NT2/D1 (cell line): ENCODE data around the gene RPTOR.

Experiments used
- DNase-seq: peaks from one replicate; pipeline ENCODE4 v3.0.0-alpha.2; 2011; ENCODE audit warnings: low read depth, low spot score
- H3K27me3 ChIP-seq: 2 replicates; pipeline ENCODE4 v1.6.0; 2011; ENCODE audit warnings: mild to moderate bottlenecking; ENCODE audit not compliant: insufficient read length, insufficient read depth
- H3K36me3 ChIP-seq: 2 replicates; pipeline ENCODE4 v1.6.1; 2011; ENCODE audit warnings: mild to moderate bottlenecking, low read length, mixed read lengths; ENCODE audit not compliant: insufficient read depth, insufficient read length
- H3K4me1 ChIP-seq: 2 replicates; pipeline ENCODE4 v1.5.1; 2011; ENCODE audit not compliant: insufficient read depth, insufficient read length
- H3K4me3 ChIP-seq: 2 replicates; pipeline ENCODE4 v1.5.1; 2011; ENCODE audit warnings: low read depth; ENCODE audit not compliant: insufficient read length
- H3K9ac ChIP-seq: 2 replicates; pipeline ENCODE4 v1.6.0; 2011; ENCODE audit warnings: low read depth; ENCODE audit not compliant: insufficient read length
- H3K9me3 ChIP-seq: 2 replicates; pipeline ENCODE4 v1.5.1; 2011; ENCODE audit warnings: mild to moderate bottlenecking, low read length; ENCODE audit not compliant: insufficient read depth
- SUZ12 ChIP-seq: IDR thresholded peaks from 2 replicates; pipeline ENCODE4 v1.6.1; 2011; ENCODE audit not compliant: insufficient read length, insufficient read depth; ENCODE audit errors: extremely low read depth
- YY1 ChIP-seq: IDR thresholded peaks from 2 replicates; pipeline ENCODE4 v1.6.1; 2011; ENCODE audit not compliant: insufficient read length, insufficient read depth
- ZNF274 ChIP-seq: IDR thresholded peaks from 2 replicates; pipeline ENCODE4 v1.6.1; 2011; ENCODE audit warnings: mild to moderate bottlenecking, low read depth, low read length

RPTOR gene

DNA sequence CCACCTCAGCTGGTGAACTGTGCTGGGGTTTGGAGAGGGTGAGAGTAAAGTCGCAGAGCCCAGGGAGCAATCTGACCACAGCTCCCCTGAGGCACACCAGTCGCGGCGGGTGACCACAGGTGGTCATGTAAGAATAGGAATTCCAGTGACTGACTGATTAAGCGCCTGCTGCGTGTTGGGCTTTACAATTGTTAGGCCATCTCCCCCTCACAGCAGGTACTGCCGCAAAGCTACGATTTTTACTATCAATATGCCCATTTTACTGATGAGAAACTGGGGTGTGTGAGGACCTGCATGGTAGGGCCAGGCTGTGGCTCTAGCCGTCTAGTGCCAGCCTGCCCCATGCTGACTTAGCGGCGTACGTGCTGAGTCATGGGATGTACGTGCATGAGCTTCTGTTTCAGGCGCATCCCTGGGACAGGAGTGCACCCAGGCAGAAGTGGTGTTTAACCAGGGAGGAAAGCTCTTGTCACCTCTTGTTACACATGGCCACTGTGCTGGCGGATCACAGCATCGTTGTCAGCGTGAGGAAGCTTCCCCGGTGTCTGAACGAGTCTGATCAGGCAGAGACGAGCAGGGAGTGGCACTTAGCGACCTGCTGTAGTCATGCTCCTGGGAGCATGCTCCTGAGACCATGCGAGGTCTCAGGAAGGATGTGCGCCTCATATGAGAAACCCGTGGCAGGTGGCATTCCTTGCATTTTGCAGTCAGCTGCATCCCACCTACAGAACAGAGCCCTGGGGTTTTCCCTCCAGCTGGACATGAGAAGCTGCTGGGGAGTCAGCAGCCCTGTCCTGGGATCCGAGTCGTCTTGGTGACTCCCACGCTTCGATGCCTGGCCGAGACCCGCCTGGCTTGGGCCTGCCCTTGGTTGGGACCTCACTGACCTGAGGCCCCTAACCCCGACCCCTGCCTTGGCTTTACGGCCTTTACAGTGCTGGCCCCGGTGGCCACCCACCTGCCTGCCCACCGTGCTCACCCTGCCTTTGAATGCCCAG is 283.3 kb downstream of the RPTOR start:
- DNase-seq = no peak
- peak overlapping the region; percentile 25 for H3K9ac ChIP-seq
- no peak overlapping the region for H3K4me3 ChIP-seq

DNA sequence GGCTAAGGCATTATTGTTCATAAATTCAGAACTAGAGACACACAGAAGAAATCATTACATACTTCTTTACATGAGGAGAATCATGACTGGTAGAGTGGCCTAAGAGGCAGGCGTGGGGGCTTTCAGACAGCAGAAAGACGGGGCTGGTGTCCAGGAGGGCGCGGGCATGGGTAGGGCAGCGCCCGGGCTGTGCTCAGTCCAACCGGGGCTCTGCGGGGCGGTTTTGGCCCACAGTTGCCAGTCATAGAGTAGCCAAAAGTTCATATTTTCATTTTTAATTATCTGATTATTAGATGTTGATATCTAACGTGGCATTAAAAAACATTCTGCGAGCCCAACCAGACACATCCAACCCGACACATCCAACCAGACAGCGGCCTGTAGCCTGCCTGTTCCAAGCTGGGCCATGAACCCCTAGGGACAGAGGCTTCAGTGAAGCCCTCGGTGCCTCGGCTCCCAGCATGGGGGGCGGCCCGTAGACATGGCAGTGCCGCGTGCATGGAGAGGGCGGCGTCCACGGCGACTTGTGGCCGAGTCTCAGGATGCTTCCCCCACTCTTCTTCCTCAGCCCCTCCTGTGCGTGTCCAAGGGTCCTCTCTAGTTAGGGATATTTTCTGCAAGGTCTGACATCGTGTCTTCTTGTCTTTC is 284.7 kb downstream of the RPTOR start:
- no peak for TF ChIP-seq YY1
- TF ChIP-seq ZNF274 = no peak
- no peak for TF ChIP-seq SUZ12

More for the DNA sequence above, 283.3 kb downstream of the RPTOR start:
- TF ChIP-seq SUZ12 (no peak), ZNF274 (no peak), YY1 (no peak)
- H3K4me1 ChIP-seq = peaks cover 24% of the 10 kb centered on the region
- peaks cover 25% of the 10 kb centered on the region for H3K36me3 ChIP-seq
- no peaks in the 10 kb centered on the region for H3K9me3 ChIP-seq
- peaks cover 35% of the 10 kb centered on the region for H3K27me3 ChIP-seq

DNA sequence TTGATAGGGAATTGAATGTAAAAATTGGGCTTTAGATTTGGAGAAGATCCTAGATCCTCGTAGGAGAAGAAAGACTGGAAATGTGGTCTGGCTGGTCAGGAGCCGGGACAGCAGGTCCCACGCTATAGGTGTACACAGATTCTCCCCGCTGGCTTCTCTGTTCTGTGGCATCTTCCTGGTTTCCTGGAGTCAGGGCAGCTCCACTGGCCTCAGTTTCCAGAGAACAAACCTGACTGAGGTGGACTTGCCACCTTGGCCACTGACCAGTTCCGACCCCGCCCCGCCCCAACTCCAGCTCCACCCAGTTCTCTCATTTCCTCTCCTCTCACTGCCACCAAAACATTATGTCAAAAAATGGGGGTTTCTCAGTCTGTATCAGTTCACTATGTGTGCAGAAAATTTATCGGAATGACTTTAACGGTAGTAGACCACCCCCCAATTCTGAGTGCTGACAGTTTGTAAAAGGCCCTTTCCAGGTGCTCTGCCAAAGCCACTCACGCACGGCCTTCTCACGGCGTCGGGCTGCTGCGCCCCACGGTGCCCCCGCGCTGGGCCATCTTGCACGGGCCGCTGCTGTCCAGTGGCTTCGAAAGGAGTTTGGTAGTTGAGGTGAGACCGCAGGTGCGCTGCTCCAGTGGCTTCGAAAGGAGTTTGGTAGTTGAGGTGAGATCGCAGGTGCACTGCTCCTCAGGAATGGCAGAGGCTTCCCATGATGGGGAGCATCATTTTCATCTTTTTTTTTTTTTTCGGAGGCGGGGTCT is 285.6 kb downstream of the RPTOR start:
- H3K4me3 ChIP-seq = no peak overlapping the region
- no peaks in the 10 kb centered on the region for H3K9me3 ChIP-seq
- H3K36me3 ChIP-seq = peaks cover 13% of the 10 kb centered on the region
- TF ChIP-seq YY1 (no peak), SUZ12 (no peak), ZNF274 (no peak)
- H3K27me3 ChIP-seq = peaks cover 35% of the 10 kb centered on the region
- no peak for DNase-seq
- peaks cover 25% of the 10 kb centered on the region for H3K4me1 ChIP-seq
- no peak overlapping the region for H3K9ac ChIP-seq

More for the DNA sequence above, 284.7 kb downstream of the RPTOR start:
- peaks cover 35% of the 10 kb centered on the region for H3K27me3 ChIP-seq
- no peak overlapping the region for H3K9ac ChIP-seq
- peaks cover 17% of the 10 kb centered on the region for H3K36me3 ChIP-seq
- H3K9me3 ChIP-seq = no peaks in the 10 kb centered on the region
- H3K4me3 ChIP-seq = no peak overlapping the region
- H3K4me1 ChIP-seq = peaks cover 24% of the 10 kb centered on the region
- no peak for DNase-seq

DNA sequence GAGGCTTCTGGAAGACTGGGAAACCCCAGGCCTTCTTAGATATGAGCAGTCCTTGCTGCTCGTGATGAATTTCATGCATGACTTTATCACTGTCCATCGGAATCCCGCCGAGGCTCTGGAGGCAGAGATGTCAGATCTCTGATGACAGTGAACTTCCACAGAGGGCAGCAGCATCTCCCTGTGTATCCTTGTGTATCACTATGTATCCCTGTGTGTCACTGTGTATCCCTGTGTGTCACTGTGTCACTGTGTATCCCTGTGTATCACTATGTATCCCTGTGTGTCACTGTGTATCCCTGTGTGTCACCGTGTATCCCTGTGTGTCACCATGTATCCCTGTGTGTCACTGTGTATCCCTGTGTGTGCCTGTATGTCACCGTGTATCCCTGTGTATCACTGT is 286.9 kb downstream of the RPTOR start:
- Histone ChIP-seq H3K36me3 (peaks cover 2% of the 10 kb centered on the region), H3K27me3 (peaks cover 24% of the 10 kb centered on the region), H3K4me1 (peaks cover 29% of the 10 kb centered on the region), H3K4me3 (no peak overlapping the region), H3K9ac (no peak overlapping the region), H3K9me3 (no peaks in the 10 kb centered on the region)
- no peak for DNase-seq
- TF ChIP-seq YY1 = no peak

DNA sequence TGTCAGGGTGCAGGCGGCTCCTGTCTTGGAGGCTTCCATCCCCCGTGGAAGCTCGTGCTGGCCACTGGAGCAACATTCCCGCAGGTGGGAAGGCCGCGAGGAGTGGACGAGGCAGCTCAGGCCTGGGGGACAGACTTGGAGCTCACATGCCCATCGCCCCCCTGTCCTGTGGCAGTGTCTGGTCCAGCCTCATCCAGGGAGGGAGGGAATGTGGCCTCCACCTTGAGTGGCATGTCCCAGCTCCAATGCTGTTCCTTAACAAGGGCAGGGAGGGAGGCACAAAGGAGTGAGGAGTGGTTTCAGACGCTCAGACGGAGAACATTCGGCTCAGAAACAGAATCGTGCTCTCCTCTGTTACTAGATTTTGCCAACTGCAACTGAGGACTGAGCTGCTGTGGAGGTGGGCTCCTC is 287.6 kb downstream of the RPTOR start:
- TF ChIP-seq YY1 (no peak), SUZ12 (no peak), ZNF274 (no peak)
- Histone ChIP-seq H3K27me3 (peaks cover 16% of the 10 kb centered on the region), H3K4me3 (peak overlapping the region; percentile 19), H3K9me3 (no peaks in the 10 kb centered on the region), H3K4me1 (peaks cover 23% of the 10 kb centered on the region), H3K36me3 (no peaks in the 10 kb centered on the region), H3K9ac (peak overlapping the region; percentile 46)
- peak; percentile 27 for DNase-seq

DNA sequence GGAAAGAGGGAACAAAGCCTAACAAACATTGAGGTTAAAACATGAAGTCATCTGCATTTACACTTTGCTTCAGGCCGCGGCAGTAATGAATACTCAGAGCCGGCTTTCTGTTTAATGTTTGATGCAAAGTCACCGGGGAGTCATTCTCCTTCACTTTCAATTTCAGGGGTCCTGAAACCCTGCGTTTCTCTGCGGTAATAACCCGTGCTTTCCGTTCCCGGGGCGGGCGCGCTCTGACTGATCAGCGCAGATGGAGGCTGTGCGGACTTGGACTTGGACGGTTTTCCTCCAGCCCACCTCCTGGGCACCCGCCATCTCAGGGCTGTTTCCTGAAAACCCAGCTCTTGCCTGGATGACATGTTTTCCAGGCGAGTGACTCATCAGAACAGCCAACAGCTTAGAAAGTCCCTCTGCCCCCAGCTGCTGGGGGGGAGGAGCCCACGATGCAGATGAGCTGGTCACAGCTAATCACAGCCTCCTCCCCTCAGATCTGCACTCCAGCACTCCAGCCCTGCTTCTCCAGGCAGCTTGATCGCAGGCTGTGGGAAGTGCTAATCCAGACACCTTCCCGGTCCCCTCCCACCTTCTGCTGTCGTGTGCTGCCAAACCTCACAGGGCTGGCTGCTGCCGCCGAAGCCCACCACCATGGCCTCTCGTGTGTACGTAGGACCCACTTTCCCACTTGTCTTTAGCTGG is 288.4 kb downstream of the RPTOR start:
- Histone ChIP-seq H3K4me1 (peaks cover 15% of the 10 kb centered on the region), H3K36me3 (peaks cover under 1% of the 10 kb centered on the region), H3K9me3 (no peaks in the 10 kb centered on the region), H3K4me3 (peak overlapping the region; percentile 19), H3K27me3 (peaks cover 15% of the 10 kb centered on the region), H3K9ac (peak overlapping the region; percentile 62)
- DNase-seq = peak; percentile 92
- no peak for TF ChIP-seq ZNF274
- TF ChIP-seq YY1 = peak; percentile 49
- TF ChIP-seq SUZ12 = no peak
